ENCODE results near the gene CFAP99. TPM values are rescaled to one million over a fixed set of nuclear protein-coding genes. Genes with fewer than 3 reads are reported as not detected.
A peak's percentile ranks its signal among the peaks of the same experiment; 100 is the strongest.

CFAP99 gene
- total and polyA plus RNA-seq, 2 of the 8 experiments (the other 6 are each of a cell fraction or from before 2014, with no cell fraction given): not detected

DNA sequence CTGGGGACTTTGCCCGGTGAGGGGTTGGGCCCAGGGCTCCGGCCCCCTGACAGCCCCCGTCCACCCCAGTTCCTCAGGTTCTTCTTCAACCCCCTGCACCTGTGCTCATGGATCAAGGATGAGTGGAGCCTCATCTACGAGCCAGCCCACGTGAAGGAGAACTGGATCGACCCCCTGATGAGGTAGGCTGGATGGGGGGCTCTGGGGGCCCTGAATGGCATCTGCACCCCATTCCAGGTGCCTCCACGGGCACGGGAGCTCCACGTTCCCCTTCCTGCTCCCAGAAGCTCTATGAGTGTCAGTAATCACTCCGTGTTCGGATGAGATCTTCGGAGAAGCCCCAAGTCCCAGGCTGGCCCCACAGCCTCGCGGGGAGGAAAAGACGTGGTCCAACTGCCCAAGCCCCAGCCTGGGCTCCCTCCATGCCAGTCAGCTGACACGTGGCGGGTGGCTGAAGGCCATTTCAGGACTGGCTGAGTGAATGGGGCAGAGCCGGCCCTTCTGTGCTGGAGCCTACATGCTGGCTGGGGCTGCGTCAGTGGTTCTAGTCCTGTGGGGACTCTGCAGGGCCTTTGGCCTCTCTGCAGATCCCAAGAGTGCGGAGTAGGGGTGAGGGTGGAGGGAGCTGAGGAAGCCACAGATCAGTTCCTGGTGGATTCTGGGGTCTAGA lies 24.4 kb downstream of the CFAP99 start:
- H3K4me2 ChIP-seq (ENCODE audit: insufficient read depth in 1 of 2, low read depth in 2 of 2, low read length in 2 of 2): no peak overlapping the region
- ChIA-PET CTCF (ENCODE audit: partially characterized antibody) (interaction anchor here (1.0 to 6.2 kb wide), 13 partner anchors 9 to 223 kb away, joined by 3 to 53 read pairs (median 16); partner anchors contain the start of gene RNF4), POLR2A (ENCODE audit: partially characterized antibody) (interaction anchor here (1.3 to 1.9 kb wide), 2 partner anchors 26 to 30 kb away, joined by 4 to 7 read pairs; partner anchors contain the start of gene RNF4)
- H3K56ac ChIP-seq (replicated peaks; ENCODE audit: insufficient read length, low read depth, low read length): no peak overlapping the region
- no peaks in the 10 kb centered on the region for H3K9me3 ChIP-seq (ENCODE audit: insufficient read depth in 2 of 2, low read depth in 1 of 2, low read length in 1 of 2)
- no peak overlapping the region for H2BK5ac ChIP-seq (ENCODE audit: low read depth, low read length)
- H3K27ac ChIP-seq (ENCODE audit: low read depth, low read length): no peak overlapping the region
- no peak overlapping the region; the same call in 1 of the 2 replicates for H3K18ac ChIP-seq (ENCODE audit: extremely low read depth, low read length)
- H3K79me2 ChIP-seq (ENCODE audit: control insufficient read depth in 1 of 2, insufficient read depth in 2 of 2, low read length in 2 of 2): no peaks in the 10 kb centered on the region
- H3K23ac ChIP-seq (ENCODE audit: insufficient read length): no peak overlapping the region
- peaks cover 15% of the 10 kb centered on the region; the same call in 1 of the 2 replicates for H3K23me2 ChIP-seq (ENCODE audit: low read depth, low read length)
- H3K4me1 ChIP-seq (replicated peaks in 1 of 4; ENCODE audit: control insufficient read depth in 3 of 4, insufficient read depth in 4 of 4, low read length in 3 of 4): no peaks in the 10 kb centered on the region; a peak in 3 of 7 replicates
- H3K4ac ChIP-seq (replicated peaks; ENCODE audit: insufficient read length, low read depth, low read length): no peak overlapping the region
- no peak overlapping the region for H4K5ac ChIP-seq (ENCODE audit: insufficient read length, low read depth, low read length)
- H3K36me3 ChIP-seq (ENCODE audit: control insufficient read depth in 2 of 4, insufficient read depth in 4 of 4, low read length in 3 of 4): no peaks in the 10 kb centered on the region
- H3K79me1 ChIP-seq (ENCODE audit: low read depth, low read length): no peaks in the 10 kb centered on the region
- no peak overlapping the region for H3K9ac ChIP-seq (replicated peaks in 1 of 4; ENCODE audit: extremely low read depth in 1 of 4, low read depth in 3 of 4, low read length in 3 of 4)
- no peak overlapping the region for H2AFZ ChIP-seq (ENCODE audit: low read length)
- 0 out of 2 replicates have a peak overlapping the region, but pooled peaks have one; percentile 17 for H2BK12ac ChIP-seq (ENCODE audit: low read depth, low read length)
- H3K14ac ChIP-seq (ENCODE audit: insufficient read length): no peak overlapping the region
- H2BK20ac ChIP-seq (ENCODE audit: low read length): no peak overlapping the region
- no peaks in the 10 kb centered on the region for H3K27me3 ChIP-seq (replicated peaks in 1 of 4; ENCODE audit: control insufficient read depth in 3 of 4, extremely low read depth in 1 of 4, insufficient read depth in 3 of 4, low read length in 3 of 4)
- H4K20me1 ChIP-seq (replicated peaks in 1 of 2; ENCODE audit: control insufficient read depth in 1 of 2, insufficient read depth in 2 of 2, low read length in 2 of 2): peaks cover 0 to 3% of the 10 kb centered on the region in 2 experiments
- H2BK15ac ChIP-seq (ENCODE audit: low read length): no peak overlapping the region
- no peak overlapping the region for H2AK5ac ChIP-seq (ENCODE audit: low read depth, low read length)
- no peak overlapping the region for H4K91ac ChIP-seq (replicated peaks; ENCODE audit: insufficient read length, low read length)
- WGBS, 2 experiments (ENCODE audit: extremely low coverage in 1 of 2, insufficient coverage in 1 of 2, insufficient read length in 1 of 2, insufficient replicate concordance in 2 of 2, low coverage in 1 of 2, low lambda C conversion rate in 2 of 2, missing lambda C conversion rate in 1 of 2): 93% methylated on average over 17 of the region's 20 CpGs; no CpG with 5 or more reads in 1 of the 2 experiments
- FAIRE-seq (no peak), DNase-seq (ENCODE audit: low read depth in 1 of 2, low spot score in 2 of 2) (no peak)
- no peak overlapping the region for H3K4me3 ChIP-seq (ENCODE audit: extremely low read depth in 1 of 4, insufficient read depth in 2 of 4, low read depth in 3 of 4, low read length in 4 of 4)
- no peak overlapping the region; the same call in 1 of the 2 replicates for H4K8ac ChIP-seq (ENCODE audit: extremely low read depth, insufficient read depth, low read length)
- no peak overlapping the region for H2BK120ac ChIP-seq (replicated peaks; ENCODE audit: low read depth, low read length)
- TF ChIP-seq SRF (IDR thresholded peaks at IDR 0.05; ENCODE audit: low read depth, low read length) (no peak), GABPA (IDR thresholded peaks at IDR 0.05; ENCODE audit: borderline replicate concordance, insufficient read depth, low read length) (no peak), TEAD4 (IDR thresholded peaks at IDR 0.05; ENCODE audit: low read depth, low read length) (no peak), CREB1 (IDR thresholded peaks at IDR 0.05) (no peak), CBX5 (IDR thresholded peaks at IDR 0.05; ENCODE audit: low read depth, low read length) (no peak), HDAC2 (IDR thresholded peaks at IDR 0.05; ENCODE audit: borderline replicate concordance in 1 of 2, low read depth in 2 of 2, low read length in 2 of 2) (no peak), ZNF274 (IDR thresholded peaks at IDR 0.05; ENCODE audit: borderline replicate concordance, extremely low read depth, low read length) (no peak), CEBPB (IDR thresholded peaks at IDR 0.05; ENCODE audit: low read depth, low read length) (no peak), SP2 (IDR thresholded peaks at IDR 0.05; ENCODE audit: low read length) (no peak), SUZ12 (IDR thresholded peaks at IDR 0.05; ENCODE audit: low read length) (no peak), SAP30 (IDR thresholded peaks at IDR 0.05; ENCODE audit: insufficient read depth, insufficient replicate concordance, low read length) (no peak), USF2 (IDR thresholded peaks at IDR 0.05; ENCODE audit: low read length) (no peak)

Data from H1 (cell line).